DND-41 (cell line): ENCODE measurements around the gene PSTPIP1.

Experiments
- ATAC-seq: fragments of 200-7000 bp; cut with Tn5 transposase; 3 replicates; pipeline ENCODE4 v1.9.1; 2021; ENCODE audit warnings: low read depth; ENCODE audit not compliant: insufficient read depth
- DNase-seq: peaks from one replicate; pipeline ENCODE4 v3.0.0-alpha.2; 2020
- H2AFZ ChIP-seq: 2 replicates; pipeline ENCODE4 v1.6.0; 2012; ENCODE audit warnings: low read depth, low read length
- H3K27ac ChIP-seq: 2 replicates; pipeline ENCODE4 v1.5.1; 2012; ENCODE audit warnings: low read length, inconsistent platforms
- H3K27me3 ChIP-seq: fragments of 200-600 bp; sonication (generic); 2 replicates; pipeline ENCODE4 v1.6.0; 2012; ENCODE audit warnings: low read length, mild to moderate bottlenecking, inconsistent platforms; ENCODE audit not compliant: insufficient read depth, poor library complexity
- H3K36me3 ChIP-seq: 2 replicates; pipeline ENCODE4 v1.5.1; 2012; ENCODE audit warnings: low read length, inconsistent platforms; ENCODE audit not compliant: insufficient read depth
- H3K4me1 ChIP-seq: 2 replicates; pipeline ENCODE4 v1.5.1; 2012; ENCODE audit warnings: mild to moderate bottlenecking, low read length; ENCODE audit not compliant: insufficient read depth
- H3K4me2 ChIP-seq: 2 replicates; pipeline ENCODE4 v1.6.0; 2012; ENCODE audit warnings: mild to moderate bottlenecking, moderate library complexity, low read length, inconsistent platforms; ENCODE audit not compliant: insufficient read depth
- H3K4me3 ChIP-seq, 2 experiments: fragments of 200-600 bp in 1 of 2; shearing (Covaris generic) in 1 of 2; 2 replicates each; pipeline ENCODE4 v1.5.1; 2012 to 2016; ENCODE audit warnings: inconsistent platforms in 2 of 2, low read length in 2 of 2, mild to moderate bottlenecking in 2 of 2, low read depth in 1 of 2, moderate library complexity in 1 of 2
- H3K79me2 ChIP-seq: 2 replicates; pipeline ENCODE4 v1.6.0; 2012; ENCODE audit warnings: low read length, inconsistent platforms; ENCODE audit not compliant: insufficient read depth
- H3K9ac ChIP-seq: 2 replicates; pipeline ENCODE4 v1.6.0; 2012; ENCODE audit warnings: low read depth, mild to moderate bottlenecking, inconsistent platforms, low read length, moderate library complexity
- H3K9me3 ChIP-seq: 2 replicates; pipeline ENCODE4 v1.5.1; 2012; ENCODE audit warnings: low read length, moderate library complexity, mild to moderate bottlenecking, inconsistent platforms; ENCODE audit not compliant: insufficient read depth, severe bottlenecking
- H4K20me1 ChIP-seq: 2 replicates; pipeline ENCODE4 v1.6.0; 2012; ENCODE audit warnings: low read length; ENCODE audit not compliant: insufficient read depth
- EZH2 ChIP-seq: IDR thresholded peaks from 3 replicates; pipeline ENCODE4 v1.6.1; 2012; ENCODE audit warnings: borderline replicate concordance, low read depth, mild to moderate bottlenecking, moderate library complexity, low read length, inconsistent platforms; ENCODE audit not compliant: severe bottlenecking
- TF ChIP-seq, protein P1 (sequence below): IDR thresholded peaks from 2 replicates; pipeline ENCODE4 v1.5.1; 2012; ENCODE audit warnings: borderline replicate concordance, low read length, moderate library complexity, mild to moderate bottlenecking; ENCODE audit not compliant: poor library complexity, severe bottlenecking; ENCODE audit errors: extremely low read depth

PSTPIP1 gene

DNA sequence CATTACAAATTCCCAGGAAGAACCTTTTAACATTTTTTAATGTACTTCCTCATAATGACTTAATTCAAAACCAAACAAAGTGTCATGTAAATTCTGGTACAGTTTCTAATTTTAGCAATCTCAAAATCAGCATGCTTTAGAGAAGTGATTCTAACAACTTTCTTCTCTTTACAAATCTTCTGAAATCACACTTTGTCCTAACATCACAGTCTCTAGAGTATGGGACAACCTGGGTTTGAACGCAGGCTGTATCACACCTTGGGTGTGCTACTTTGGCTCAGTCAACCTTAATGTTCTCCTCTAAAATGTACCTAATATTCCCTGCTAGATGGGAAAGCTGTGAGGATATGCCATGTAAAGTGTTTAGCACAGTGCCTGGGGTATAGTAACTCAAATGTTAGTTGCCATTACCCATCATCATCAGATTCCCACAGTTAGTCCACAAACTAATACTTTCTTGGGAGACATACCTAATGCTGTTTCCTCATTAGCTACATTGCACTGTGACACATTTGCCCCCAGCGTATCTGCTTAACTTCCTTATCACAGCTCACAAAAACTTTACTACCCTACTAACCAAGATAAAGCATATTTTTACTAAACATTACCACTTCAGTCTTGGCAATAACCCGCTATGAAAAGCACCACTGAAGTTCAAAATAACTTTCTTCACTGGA, 72.9 kb downstream of the PSTPIP1 start:
- Histone ChIP-seq H3K4me1 (peaks cover 28% of the 10 kb centered on the region), H3K79me2 (peaks cover 77% of the 10 kb centered on the region), H3K4me3 (no peak overlapping the region), H3K27me3 (no peaks in the 10 kb centered on the region), H3K9ac (no peak overlapping the region), H3K9me3 (no peaks in the 10 kb centered on the region), H3K27ac (no peak overlapping the region), H2AFZ (no peak overlapping the region), H3K4me2 (peak overlapping the region; percentile 73), H4K20me1 (peaks cover 27% of the 10 kb centered on the region), H3K36me3 (no peaks in the 10 kb centered on the region)
- TF ChIP-seq, protein P1, sequence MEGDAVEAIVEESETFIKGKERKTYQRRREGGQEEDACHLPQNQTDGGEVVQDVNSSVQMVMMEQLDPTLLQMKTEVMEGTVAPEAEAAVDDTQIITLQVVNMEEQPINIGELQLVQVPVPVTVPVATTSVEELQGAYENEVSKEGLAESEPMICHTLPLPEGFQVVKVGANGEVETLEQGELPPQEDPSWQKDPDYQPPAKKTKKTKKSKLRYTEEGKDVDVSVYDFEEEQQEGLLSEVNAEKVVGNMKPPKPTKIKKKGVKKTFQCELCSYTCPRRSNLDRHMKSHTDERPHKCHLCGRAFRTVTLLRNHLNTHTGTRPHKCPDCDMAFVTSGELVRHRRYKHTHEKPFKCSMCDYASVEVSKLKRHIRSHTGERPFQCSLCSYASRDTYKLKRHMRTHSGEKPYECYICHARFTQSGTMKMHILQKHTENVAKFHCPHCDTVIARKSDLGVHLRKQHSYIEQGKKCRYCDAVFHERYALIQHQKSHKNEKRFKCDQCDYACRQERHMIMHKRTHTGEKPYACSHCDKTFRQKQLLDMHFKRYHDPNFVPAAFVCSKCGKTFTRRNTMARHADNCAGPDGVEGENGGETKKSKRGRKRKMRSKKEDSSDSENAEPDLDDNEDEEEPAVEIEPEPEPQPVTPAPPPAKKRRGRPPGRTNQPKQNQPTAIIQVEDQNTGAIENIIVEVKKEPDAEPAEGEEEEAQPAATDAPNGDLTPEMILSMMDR: no peak
- TF ChIP-seq EZH2: no peak
- DNase-seq (no peak), ATAC-seq (no peak)

DNA sequence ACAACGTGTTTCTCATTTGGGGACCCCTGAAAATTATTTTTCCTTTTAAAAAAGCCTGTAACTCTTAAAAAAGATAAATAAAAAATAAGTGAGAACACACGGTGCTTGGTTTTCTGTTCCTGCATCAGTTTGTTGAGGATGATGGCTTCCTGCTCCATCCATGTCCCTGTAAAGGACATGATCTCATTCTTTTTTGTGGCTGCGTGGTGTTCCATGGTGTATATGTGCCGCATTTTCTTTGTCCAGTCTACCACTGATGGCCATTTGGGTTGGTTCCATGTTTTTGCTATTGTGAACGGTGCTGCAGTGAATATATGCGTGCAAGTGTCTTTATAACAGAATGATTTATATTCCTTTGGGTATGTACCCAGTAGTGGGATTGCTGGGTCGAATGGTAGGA, 73.7 kb downstream of the PSTPIP1 start:
- peaks cover 28% of the 10 kb centered on the region for H3K4me1 ChIP-seq
- H3K27me3 ChIP-seq: no peaks in the 10 kb centered on the region
- no peak overlapping the region for H2AFZ ChIP-seq
- peaks cover 27% of the 10 kb centered on the region for H4K20me1 ChIP-seq
- no peak overlapping the region for H3K27ac ChIP-seq
- TF ChIP-seq, protein P1: no peak
- TF ChIP-seq EZH2: no peak
- no peak for DNase-seq
- no peak for ATAC-seq
- H3K9ac ChIP-seq: no peak overlapping the region
- peak overlapping the region in 1 of 2 experiments; percentile 26; a peak in 1 of 4 replicates for H3K4me3 ChIP-seq
- peak overlapping the region; percentile 73; the same call in 1 of the 2 replicates for H3K4me2 ChIP-seq
- peaks cover 69% of the 10 kb centered on the region for H3K79me2 ChIP-seq
- no peaks in the 10 kb centered on the region for H3K36me3 ChIP-seq
- H3K9me3 ChIP-seq: no peaks in the 10 kb centered on the region

DNA sequence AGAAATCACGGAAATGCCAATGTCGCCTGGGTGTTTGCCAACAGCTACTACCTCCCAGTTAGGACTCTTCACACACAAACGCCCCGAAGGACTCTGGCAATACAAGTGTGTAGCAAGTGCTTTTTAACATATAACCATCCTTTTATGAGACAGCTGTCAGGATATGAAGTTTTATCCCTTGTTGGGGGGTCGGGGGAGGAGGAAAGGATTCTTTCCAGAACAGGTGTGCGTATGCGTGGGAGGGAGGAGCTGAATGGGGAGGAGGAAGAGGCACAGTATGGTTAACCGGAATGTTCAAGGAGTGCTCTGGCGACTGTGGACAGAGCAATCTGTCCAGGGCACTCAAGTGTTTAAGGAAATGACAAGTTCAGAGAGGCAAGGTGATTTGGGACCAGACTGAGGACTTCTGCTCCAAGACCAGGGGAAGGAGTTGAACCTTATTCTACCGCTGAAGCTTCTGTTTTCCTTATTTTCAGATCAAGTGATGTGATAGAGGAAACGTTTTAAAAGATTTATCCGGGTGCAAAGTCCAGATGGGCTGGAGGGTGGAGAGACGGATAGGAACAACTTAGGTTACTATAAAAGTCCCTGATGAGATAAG, 74.7 kb downstream of the PSTPIP1 start:
- TF ChIP-seq EZH2: no peak
- TF ChIP-seq, protein P1: no peak
- Histone ChIP-seq H2AFZ (no peak overlapping the region), H3K4me1 (peaks cover 28% of the 10 kb centered on the region), H3K79me2 (peaks cover 59% of the 10 kb centered on the region), H3K4me3 (peak overlapping the region; percentile 79 to 86), H4K20me1 (peaks cover 21% of the 10 kb centered on the region), H3K4me2 (peak overlapping the region; percentile 73), H3K27ac (peak overlapping the region; percentile 75; the same call in 1 of the 2 replicates), H3K27me3 (no peaks in the 10 kb centered on the region), H3K9ac (peak overlapping the region; percentile 84), H3K36me3 (no peaks in the 10 kb centered on the region), H3K9me3 (no peaks in the 10 kb centered on the region)
- ATAC-seq (no peak), DNase-seq (no peak)
